HS-5 (cell line): ENCODE data around the gene AURKAIP1.
"Not testable (repeated sequence)": the region's sequence is repeated elsewhere in the genome, so short reads cannot be mapped to it uniquely, and the experiment has no call there.

Experiments used
- DNase-seq: peaks from one replicate; pipeline ENCODE4 v3.0.0-alpha.2; 2012; ENCODE audit warnings: low read depth

Gene AURKAIP1

DNA sequence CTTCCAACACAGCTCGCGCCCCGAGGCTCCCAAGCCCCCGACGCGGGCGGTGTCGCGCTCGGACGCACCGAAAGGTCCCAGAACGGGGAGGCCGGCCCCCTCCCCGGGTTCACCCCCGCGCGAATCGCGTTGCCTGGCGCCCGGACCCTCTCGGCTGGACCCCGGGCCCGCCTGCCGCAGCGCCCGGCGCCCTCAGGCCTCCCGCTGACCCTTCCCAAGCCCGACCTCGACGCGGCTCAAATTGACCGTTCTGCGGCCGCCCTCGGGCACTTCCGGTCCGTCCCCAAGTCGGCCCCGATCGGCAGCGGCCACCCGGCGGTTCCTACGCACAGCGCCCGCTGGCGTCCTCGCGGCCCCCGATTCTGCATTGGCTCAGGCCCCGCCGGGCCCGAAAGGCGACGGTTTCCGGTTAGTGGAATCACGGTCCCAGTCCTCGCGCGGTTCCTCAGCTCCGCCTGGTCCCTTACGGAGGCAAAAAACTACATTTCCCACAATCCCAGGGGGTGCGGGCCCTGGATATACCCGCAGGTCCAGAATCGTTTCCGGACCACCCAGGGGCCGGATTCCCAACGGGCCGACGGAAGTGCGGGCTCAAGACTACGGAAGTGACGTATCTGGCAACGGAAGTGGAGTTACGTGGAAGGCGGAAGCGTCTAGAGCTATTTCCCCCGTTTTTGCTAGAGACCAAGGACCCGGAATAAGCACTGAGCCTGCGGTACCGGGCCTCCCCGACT lies at the start of gene AURKAIP1:
Gene AURKAIP1 (minus strand): TSS at position 279 of the 734 bp plus-strand sequence. CDS start 451 bp downstream, outside the sequence.
- peak; percentile 98 for DNase-seq

DNA sequence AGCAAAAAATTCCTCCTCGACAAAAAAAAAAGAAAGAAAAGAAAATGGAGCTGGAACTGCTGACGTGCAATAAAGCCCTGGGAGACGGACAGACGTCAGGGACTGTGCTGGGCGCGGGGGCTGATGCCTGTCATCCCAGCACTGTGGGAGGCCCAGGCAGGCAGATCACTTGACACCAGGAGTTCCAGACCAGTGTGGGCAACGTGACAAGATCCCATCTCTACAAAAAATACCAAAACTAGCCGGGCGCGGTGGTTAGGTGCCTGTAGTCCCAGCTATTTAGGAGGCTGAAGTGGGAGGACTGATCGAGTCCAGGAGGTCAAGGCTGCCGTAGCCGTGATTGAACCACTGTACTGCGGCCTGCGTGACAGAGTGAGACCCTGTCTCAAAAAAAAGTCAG lies 49.7 kb upstream of the AURKAIP1 start:
- no peak for DNase-seq

DNA sequence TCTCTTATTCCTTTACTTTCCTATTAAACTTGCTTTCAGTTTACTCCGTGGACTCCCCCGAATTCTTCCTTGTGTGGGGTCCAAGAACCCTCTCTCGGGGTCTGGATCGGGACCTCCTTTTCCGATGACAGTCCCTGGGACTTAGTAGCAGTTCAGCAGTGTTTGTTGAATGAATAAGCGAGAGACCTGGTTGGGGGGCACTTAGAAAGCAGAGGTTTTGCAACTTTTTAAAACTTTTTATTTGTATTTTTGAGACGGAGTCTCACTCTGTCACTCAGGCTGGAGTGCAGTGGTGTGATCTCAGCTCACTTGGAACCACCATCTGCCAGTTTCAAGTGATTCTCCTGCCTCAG lies 48.2 kb upstream of the AURKAIP1 start:
- DNase-seq: no peak

DNA sequence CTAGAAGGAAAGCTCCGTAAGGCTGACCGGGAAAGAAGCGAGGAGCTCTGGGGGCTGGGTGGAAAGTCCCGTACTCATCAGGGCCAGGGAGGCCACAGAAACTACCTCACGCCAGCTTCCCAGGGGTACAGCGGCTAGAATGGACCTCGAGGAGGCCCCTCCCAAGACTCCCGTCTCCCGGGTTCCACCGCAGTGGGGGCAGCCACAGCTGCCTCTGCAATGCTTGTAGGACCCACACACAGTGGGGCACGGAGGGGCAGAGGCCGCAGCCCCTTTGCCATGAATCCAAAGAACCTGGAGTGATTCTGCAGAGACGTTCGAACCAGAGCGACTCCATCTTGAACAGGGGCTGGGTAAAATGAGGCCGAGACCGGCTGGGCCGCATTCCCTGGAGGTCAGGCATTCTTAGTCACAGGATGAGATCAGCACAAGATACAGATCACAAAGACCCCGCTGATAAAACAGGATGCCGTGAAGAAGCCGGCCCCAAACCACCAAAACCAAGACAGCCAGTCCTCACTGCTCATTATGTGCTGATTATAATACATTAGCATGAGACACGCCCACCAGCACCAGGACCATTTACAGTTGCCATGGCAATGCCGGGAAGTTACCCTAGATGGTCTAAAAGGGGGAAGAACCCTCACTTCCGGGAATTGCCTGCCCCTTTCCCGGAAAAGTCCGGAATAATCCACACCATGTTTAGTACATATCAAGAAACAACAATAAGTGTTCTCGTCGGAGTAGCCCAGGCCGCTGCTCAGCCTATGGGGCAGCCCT lies 47.6 kb upstream of the AURKAIP1 start:
- DNase-seq: no peak

DNA sequence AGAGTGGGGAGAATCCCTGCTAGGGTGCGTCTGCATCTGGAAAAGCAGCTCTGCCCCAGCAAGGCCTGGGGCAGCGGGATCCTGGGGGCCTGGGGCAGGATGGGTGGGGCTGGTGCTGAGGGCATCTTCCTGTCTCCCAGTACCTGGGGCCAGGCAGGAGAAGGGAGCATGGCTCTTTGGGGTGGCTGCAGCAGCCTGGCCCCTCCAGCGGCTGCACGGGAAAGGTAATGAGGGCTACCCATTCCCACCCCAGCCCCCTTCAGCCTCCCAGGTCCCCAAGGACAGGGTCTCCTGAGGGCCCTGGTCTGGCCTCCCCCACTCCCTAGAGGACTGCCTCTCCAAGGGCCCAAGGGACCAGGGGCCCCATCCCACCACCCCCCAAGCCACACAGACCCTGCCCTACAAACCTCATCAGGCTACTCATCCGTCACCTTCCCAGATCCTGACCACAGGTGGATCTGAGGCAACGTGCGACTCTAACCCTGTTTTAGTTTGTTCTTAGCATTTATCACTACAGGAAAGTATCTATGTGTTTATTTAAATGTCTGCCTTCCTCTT lies 47.0 kb upstream of the AURKAIP1 start:
- no peak for DNase-seq

DNA sequence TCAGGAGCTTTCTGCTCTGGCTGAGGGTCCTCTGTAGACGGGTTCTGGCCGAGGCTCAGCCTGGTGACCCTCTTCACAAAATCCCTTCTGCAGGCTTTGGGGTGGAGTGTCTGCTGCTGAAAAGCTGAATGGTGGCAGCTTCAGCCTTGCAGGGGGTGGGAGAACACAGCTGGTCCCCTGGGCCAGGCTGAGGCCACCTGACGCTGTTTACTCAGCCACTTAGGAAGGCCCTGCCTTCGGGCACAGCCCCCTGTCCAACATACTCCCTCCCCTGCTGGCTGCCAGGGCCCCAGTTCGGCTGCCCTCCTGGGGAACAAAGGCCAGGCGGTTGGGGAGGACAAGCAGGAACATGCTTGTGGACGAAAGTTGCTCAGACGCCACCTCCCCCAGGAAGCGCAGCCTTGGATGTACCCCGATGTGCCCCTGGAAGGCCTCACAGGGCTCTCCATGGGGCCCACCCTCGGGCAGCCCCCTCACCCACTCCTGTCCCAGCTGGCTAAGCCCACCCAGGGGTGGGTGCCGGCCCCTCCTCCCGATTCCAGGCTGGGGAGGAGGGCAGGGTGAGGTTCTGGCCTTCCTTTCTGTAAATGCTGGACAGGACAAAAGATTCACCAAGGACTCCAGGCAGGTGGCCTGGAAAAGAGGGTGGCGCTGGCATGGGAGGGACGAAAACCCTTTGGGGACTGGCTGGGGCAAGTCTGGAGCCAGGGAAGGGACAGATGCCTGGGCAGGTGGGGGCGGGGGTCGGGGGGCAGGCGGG lies 46.3 kb upstream of the AURKAIP1 start, which contains the start of gene ANKRD65:
Gene ANKRD65 (minus strand): TSS at position 130 of the 760 bp plus-strand sequence. CDS start 271 bp downstream, outside the sequence.
- DNase-seq: no peak

DNA sequence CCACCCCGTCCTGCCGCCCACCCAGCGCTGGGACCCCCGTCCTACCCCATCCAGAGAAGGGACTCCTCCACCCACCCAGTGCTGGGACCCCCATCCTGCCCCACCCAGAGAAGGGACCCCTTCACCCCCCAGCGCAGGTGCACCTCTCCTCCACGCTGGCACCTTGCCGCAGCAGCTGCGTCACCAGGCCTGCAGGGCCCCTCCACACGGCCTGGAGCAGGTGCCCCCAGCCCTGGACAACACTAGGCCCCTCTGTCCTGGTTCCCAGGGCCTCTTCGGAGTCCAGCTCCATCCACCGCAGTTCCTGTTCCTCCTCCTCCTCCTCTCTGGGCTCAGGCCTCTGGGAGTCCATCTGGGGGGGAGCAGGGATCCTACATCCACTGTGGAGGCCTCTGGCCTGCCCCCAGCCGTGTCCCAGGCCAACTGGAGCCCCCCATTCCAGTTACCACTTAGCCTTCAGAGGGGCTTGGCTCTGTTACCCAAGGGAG lies 45.7 kb upstream of the AURKAIP1 start:
- DNase-seq: no peak

DNA sequence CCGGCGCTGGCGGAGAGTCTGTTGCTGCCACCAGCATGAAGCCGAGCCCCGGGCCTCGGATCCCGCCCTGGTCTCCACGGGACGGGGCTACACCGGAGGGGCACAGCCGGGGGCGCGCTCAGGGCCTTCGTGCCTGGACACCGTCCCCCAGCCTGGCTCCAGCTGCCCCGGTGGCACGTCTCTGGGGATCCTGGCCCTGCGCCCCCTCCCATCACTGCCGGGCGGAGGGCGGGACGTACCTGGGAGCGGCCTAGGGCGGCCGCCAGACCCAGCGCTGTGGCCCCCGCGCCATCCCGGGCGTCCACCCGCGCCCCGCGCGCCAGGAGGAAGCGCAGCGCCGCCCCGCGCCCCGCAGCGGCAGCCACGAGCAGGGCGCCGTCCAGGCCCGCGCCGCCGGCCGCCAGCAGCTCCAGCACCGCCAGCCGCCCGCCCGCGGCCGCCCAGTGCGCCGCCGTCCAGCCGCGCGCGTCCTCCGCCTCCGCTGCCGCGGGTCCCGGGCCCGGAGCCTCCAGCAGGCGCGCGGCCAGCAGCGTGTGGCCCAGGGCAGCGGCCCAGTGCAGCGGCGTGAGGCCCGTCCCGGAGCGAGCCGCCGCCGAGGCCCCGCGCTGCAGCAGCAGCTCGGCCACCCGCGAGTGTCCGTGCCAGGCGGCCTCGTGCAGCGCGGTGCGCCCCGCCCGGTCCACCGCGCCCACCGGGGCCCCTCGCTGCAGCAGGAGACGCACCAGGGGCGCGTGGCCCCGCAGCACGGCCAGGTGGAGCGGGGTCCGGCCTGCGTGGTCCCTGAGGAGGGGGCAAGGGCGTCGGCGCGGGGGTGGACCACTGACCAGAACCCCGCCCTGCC lies 45.0 kb upstream of the AURKAIP1 start:
- DNase-seq: no peak

DNA sequence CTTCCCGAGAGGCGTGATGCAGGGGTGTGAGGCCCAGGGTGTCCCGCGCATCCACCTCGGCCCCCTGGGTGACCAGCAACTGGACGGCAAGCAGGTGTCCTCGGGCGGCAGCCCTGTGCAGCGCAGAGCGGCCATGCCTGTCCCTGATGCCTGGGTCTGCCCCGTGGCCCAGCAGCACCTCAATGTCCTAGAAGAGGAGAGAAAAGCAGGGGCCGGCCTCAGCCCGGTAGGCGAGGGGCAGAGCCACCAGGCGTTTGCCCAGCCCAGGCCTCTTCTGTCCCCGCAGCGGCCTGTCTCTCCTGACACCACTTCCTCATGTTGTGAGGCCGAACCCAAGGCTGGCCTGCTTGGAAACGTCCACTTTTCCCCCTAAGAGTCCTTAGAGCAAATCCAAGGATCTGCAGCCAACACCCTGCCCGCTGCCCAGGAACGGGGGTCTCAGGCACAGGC lies 44.4 kb upstream of the AURKAIP1 start:
- no peak for DNase-seq

DNA sequence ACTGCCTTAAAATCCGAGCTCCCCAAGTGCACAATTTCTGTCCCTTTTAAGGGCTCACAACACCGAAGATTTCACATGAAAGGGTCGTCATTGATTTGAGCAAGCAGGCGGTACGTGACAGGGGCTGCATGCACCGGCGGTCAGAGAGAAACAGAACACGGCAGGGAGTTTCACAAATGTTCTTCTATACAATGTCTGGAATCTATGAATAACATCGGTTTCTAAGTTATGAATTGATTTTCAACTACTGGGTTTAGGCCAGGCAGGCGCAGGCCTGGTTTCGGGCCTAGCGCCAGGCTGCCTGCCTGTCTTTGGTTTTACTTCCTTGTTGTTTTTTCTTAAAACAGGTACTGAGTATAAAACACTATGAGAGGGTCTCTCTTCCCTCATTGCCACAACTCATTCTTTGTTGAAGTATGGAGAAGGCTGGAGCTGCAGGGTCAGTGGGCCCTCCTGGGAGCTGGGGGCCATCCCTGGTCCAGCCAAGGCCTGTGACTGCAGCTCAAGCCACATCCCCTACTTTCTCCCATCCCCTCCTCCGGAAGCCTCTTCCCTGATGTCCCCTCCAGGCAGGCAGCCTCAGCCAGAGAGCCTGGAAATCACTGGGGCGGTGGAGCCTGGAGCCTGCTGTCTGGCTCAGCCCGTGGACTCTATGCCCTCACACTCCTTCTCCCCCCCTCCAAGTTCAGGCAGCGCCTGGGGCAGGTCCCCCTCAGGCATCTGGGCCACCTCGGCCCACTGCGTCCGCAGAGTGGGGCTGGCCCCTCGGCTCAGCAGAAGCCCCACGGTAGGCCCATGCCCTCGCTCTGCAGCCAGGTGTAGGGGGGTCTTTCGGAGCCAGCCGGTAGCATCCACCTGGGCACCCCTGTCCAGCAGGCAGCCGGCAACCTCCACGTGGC lies 43.7 kb upstream of the AURKAIP1 start:
- DNase-seq: no peak

DNA sequence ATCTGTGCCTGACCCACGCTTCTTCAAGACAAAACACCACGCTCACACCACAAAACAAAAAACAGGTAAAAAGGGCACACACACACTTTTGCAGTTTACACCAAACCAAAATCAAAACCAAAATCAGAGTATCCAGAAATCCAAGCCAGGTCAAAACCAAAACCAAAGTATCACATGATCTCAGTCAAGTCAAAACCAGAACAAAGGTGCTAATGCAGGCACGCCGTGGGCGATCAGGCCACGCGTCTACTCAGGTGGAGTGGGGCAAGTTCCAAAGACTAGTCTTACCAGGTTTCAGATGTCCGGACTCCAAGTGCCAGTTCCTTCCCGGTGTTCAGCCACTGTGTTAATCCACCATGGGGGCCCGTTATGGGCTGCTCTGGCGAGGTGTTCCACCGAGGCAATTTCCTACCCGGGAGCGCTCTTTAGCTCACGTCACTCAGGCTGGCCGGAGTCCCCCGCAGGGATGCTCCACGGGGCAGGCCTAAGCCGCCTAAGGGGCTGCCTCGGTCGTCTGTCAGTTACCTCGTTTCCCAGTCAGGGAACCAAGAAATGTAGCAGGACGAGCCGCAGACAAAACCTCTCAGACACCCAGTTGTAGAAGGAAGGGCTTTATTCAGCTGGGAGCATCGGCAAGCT lies 42.9 kb upstream of the AURKAIP1 start:
- DNase-seq: not testable (repeated sequence)

DNA sequence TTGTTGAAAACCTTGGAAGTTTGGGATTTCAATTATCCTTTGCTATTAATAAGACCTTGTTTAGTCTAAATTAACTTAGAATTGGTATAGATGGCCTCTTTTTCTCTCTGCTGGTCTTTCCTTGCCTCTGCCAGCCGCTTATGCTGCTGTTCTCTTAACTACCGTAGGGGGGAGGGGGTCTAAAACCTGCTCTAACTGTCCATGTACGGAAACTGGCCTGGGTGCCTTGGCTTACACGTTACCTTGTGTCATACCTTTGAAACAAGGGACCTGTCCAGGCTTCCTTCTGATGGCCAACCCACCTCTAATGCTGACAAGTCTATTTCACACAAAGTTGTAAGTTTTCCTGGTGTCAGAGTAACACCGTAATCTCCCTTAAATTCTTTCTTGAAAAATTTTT lies 42.4 kb upstream of the AURKAIP1 start:
- DNase-seq: not testable (repeated sequence)

DNA sequence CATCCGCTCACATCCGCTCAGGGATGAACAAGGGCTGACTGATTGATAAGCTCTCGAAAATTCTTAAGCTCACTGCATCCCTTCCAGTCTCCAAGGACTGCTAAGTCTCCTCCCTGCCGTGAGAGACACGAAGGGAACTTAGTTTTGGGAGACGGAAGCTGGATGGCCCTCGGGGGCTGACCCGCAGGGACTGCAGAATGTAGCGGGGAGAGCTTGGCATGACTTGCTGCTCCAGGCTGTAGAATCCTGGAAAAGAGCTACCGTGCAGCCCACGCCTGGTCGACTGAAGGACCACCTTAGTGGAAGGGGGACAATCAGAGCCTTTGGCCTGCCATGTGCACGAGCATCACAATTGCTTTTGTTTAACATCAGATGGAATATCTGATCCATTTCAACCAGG lies 40.7 kb upstream of the AURKAIP1 start:
- DNase-seq: no peak

DNA sequence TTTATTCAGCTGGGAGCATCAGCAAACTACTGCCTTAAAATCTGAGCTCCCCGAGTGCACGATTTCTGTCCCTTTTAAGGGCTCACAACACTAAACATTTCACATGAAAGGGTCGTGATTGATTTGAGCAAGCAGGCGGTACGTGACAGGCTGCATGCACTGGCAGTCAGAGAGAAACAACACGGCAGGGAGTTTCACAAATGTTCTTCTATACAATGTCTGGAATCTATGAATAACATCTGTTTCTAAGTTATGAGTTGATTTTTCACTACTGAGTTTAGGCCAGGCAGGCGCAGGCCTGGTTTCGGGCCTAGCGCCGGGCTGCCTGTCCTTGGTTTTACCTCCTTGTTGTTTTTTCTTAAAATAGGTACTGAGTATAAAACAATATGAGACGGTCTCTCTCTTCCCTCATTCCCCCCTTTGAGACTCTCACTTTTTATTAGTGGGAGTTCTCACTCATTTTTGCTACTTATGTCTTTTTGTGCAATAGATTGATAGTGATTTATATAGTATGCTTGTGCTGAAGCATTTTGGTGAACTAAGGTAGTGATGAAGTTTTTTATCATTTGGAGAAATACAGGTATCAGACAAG lies 37.4 kb upstream of the AURKAIP1 start:
- not testable (repeated sequence) for DNase-seq

DNA sequence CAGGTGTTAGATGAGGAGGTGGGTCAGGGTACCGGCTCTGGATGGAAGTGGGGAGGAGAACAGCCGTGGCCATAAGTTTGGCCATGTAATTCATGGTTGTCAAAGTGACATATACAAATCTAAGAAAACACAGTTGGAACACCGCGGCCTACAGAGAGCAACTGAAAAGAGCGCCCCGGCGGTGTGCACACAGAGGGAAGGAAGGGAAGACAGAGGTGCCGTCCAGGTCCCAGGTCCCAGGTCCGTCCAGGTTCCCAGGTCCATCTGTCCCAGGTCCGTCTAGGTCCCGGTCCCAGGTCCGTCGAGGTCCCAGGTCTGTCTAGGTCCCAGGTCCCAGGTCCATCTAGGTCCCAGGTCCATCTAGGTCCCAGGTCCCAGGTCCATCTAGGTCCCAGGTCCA lies 36.6 kb upstream of the AURKAIP1 start:
- DNase-seq: no peak

DNA sequence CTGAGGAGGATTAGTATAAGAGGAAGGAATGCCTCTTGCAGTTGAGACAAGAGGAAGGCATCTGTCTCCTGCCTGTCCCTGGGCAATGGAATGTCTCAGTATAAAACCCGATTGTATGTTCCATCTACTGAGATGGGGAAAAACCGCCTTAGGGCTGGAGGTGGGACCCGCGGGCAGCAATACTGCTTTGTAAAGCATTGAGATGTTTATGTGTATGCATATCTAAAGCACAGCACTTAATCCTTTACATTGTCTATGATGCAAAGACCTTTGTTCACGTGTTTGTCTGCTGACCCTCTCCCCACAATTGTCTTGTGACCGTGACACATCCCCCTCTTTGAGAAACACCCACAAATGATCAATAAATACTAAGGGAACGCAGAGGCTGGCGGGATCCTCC lies 35.2 kb upstream of the AURKAIP1 start:
- DNase-seq: not testable (repeated sequence)

DNA sequence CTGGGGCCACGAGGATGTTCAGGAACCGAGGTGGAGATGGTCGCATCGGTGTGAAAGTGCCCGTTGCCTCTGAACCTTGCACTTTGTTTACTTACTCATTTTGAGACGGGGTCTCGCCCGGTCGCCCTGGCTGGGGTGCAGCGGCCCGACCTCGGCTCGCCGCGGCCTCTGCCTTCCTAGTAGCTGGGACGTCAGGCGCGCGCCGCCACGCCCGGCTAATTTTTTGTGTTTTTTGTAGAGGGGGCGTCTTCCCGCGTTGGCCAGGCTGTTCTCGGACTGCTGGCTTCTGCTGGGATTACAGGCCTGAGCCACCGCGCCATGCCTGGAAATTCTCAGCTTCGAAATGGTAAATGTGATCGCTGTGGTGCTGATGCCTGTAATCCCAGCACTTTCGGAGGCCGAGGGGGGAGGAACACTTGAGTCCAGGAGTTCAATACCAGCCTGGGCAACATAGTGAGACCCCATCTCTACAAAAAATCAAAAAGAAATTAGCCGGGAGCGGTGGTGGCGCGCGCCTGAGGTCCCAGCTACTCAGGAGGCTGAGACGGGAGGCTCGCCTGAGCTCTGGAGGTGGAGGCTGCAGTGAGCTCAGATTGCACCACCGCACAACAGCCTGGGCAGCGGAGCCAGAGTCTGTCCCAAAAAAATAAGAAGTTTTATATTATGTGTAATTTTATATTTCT lies 32.8 kb upstream of the AURKAIP1 start:
- no peak for DNase-seq

DNA sequence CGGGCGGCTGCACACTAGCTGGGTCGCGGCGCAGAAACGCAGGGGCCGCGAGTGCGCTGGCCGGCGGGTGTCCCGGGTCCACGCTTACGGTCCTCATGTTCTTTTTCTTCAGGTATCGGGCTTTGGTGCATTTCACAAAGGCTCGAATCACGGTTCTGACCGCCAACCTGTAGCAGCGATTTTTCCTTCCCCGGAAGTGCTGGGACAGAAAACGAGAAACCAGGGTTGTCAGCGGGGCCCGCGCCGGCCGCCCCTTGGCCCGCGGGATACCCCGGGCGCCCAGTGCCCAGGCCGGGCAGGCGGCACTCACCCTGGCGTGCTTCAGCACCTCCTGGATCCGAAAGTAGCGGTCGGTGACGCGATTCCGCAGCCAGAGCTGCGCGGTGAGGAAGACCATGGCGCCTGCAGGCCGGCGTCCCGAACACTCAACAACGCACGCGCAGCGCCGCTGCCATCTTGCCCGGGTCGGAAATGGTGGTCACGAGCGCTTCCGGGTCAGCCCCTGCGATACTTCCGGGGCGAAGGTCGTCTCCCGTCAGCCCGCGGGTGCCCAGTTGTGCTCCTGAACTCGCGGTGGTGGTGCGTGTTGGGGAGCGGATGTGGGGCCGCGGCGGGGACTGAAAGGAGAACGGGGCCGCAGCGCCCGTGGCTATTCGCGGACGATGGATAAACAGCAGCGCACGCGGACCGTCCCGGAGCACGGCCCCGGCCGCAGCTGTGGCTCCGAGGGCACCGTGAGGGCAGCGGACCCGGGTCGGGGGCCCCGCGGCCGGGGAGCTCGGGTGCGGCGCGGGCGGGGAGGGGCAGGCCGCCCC lies 32.0 kb upstream of the AURKAIP1 start, which contains the start of gene MRPL20:
Gene MRPL20 (minus strand): TSS at position 473 of the 815 bp plus-strand sequence. CDS start 76 bp downstream, at position 397.
- DNase-seq: peak; percentile 58
